Cerebellar cortex (tissue), 1 donor: ENCODE data around the gene SMAD3.

Experiments
- DNase-seq: peaks from one replicate; pipeline ENCODE4 v3.0.0-alpha.2; 2015; ENCODE audit warnings: low spot score

SMAD3 gene

DNA sequence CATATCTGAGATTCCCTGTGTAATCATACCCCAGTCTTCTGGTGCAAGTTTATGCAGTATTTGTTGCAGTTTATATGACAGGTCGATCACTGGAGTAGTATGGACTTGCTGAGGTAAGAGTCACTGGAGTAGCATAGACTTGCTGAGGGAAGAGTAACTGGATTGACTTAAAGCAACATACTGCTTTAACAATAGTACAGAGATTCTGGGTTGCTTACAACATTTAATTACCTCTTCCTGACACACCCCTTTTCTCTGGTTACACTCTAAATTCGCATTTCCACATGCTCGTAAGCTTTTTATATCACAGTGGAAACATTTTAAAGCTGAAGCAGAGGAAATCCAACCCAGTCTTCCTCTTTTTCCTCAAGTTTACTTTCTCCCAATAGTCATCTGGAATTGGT, 177.3 kb downstream of the SMAD3 start:
- no peak for DNase-seq
